GM19238 (cell line): ENCODE data around the gene PEPD.

ENCODE experiments used
- DNase-seq: peaks from one replicate; pipeline ENCODE4 v3.0.0; 2011; ENCODE audit warnings: low spot score; ENCODE audit not compliant: insufficient read length

PEPD gene

GRCh38 chr19:33408538-33409434, 112.8 kb downstream of the PEPD start:
- DNase-seq = no peak

- no peak for DNase-seq
Observed at GRCh38 chr19:33408116-33408515, 113.5 kb downstream of the PEPD start.

- DNase-seq = no peak
Observed at GRCh38 chr19:33407716-33408115, 113.9 kb downstream of the PEPD start.

GRCh38 chr19:33407140-33407551, 114.4 kb downstream of the PEPD start:
- DNase-seq = no peak

GRCh38 chr19:33406521-33407139, 115.0 kb downstream of the PEPD start:
- DNase-seq = peak; percentile 91

- no peak for DNase-seq
Observed at GRCh38 chr19:33405553-33406461, 115.8 kb downstream of the PEPD start.

GRCh38 chr19:33405254-33405552, 116.4 kb downstream of the PEPD start:
- no peak for DNase-seq

GRCh38 chr19:33404506-33405253, 116.9 kb downstream of the PEPD start:
- DNase-seq = no peak

GRCh38 chr19:33403973-33404304, 117.7 kb downstream of the PEPD start:
- no peak for DNase-seq

GRCh38 chr19:33403221-33403972, 118.2 kb downstream of the PEPD start:
- DNase-seq = no peak

- no peak for DNase-seq
Observed at GRCh38 chr19:33402421-33403220, 119.0 kb downstream of the PEPD start.

GRCh38 chr19:33401683-33402420, 119.7 kb downstream of the PEPD start:
- no peak for DNase-seq

GRCh38 chr19:33400856-33401682, 120.5 kb downstream of the PEPD start:
- DNase-seq = no peak

GRCh38 chr19:33399745-33400681, 121.6 kb downstream of the PEPD start:
- no peak for DNase-seq

GRCh38 chr19:33399081-33399744, 122.4 kb downstream of the PEPD start:
- no peak for DNase-seq

- no peak for DNase-seq
Observed at GRCh38 chr19:33398361-33399060, 123.1 kb downstream of the PEPD start.
